Adrenal gland (tissue), 19 donors: Measurements from ENCODE around the gene ALOX5. TPM values are rescaled to one million over a fixed set of nuclear protein-coding genes. Genes with fewer than 3 reads are reported as not detected.
"Not testable (repeated sequence)": the region's sequence is repeated elsewhere in the genome, so short reads cannot be mapped to it uniquely, and the experiment has no call there.

Experiments used
- DNase-seq, 7 donors: peaks; one replicate each; pipeline ENCODE4 v3.0.0-alpha.2; 2019 to 2020
- H3K27ac ChIP-seq, 5 donors: fragments of 200-600 bp; sonication (generic) in 4 of 5; 1 replicate in 3 of 5; 2 replicates in 2 of 5; pipeline versions ENCODE4 v1.5.1 to v1.8.0; 2016 to 2020; ENCODE audit warnings: mild to moderate bottlenecking in 1 of 5
- H3K27me3 ChIP-seq: fragments of 200-600 bp; 2 replicates; pipeline ENCODE4 v1.8.0; 2021
- H3K36me3 ChIP-seq, 2 donors: fragments of 200-600 bp; replicated peaks in 1 of 2; 1 replicate in 1 of 2; 2 replicates in 1 of 2; pipeline versions ENCODE4 v1.5.1 to v1.8.0; 2018 to 2022
- H3K4me1 ChIP-seq, 2 donors: fragments of 200-600 bp; replicated peaks in 1 of 2; 1 replicate in 1 of 2; 2 replicates in 1 of 2; pipeline versions ENCODE4 v1.5.1 to v1.8.0; 2018 to 2021
- H3K4me3 ChIP-seq, 4 donors: fragments of 200-600 bp; sonication (generic) in 3 of 4; one replicate each; pipeline ENCODE4 v1.5.1; 2016 to 2018
- H3K9me3 ChIP-seq, 3 donors: fragments of 200-600 bp; sonication (generic) in 1 of 3; replicated peaks in 1 of 3; 1 replicate in 2 of 3; 2 replicates in 1 of 3; pipeline versions ENCODE4 v1.5.1 to v1.8.0; 2016 to 2021
- POLR2A ChIP-seq, 2 donors: fragments of 450-650 bp; IDR thresholded peaks; one replicate each; pipeline ENCODE4 v1.6.1; 2017; ENCODE audit warnings: antibody characterized with exemption in 2 of 2, mild to moderate bottlenecking in 2 of 2, moderate library complexity in 1 of 2
- WGBS, 4 donors: extraction: QIAGEN DNeasy Blood & Tissue Kit in 2 of 4; methylation state at CpG; one replicate each; pipeline versions ENCODE4 v1.1.5 to v1.1.7; 2013 to 2017; 5-methylcytosine and 5-hydroxymethylcytosine counted together
- intact Hi-C, 2 donors: fragments of 100-400 bp; cut with DNase I; formaldehyde crosslinking; loops; one replicate each; pipeline versions ENCODE4 v1.14.1 to v1.15.0; 2022 to 2023
- long read RNA-seq, 10 donors: library from polyadenylated mRNA in 3 of 10; unstranded in 2 of 10; stranded (forward) in 1 of 10; transcript quantifications; one replicate each; pipeline ENCODE4 v2.0.0 and lab custom pipeline, GENCODE V29; 2021 to 2026
- polyA plus RNA-seq, 3 donors: library from polyadenylated mRNA; stranded (reverse); fragments of 200-250 nt in 2 of 3; fragments of 350-450 nt in 1 of 3; fragmentation: Illumina TruSeq in 1 of 3; extraction: RNeasy Lipid Tissue Mini Kit (QIAGEN cat#74804) in 1 of 3; gene quantifications; one replicate each; pipeline ENCODE4 v1.2.3, GENCODE V29; 2013 to 2014
- total RNA-seq, 9 donors: library from RNA; depleted of rRNA in 4 of 9; stranded (reverse); fragments of >200 nt in 4 of 9; fragments of 120-200 nt in 1 of 9; fragmentation: NEBNext Ultra II Directional in 1 of 9; extraction: Animal tissue kit (Norgen Biotek cat#: 25700) in 1 of 9; gene quantifications; one replicate each; pipeline versions ENCODE4 v1.1.0 to v1.2.4, GENCODE V29; 2013 to 2023
- TF ChIP-seq, protein P1 (sequence below), 6 experiments: fragments of 450-650 bp in 4 of 6; fragments of 200-600 bp in 2 of 6; sonication (generic) in 1 of 6; IDR thresholded peaks; 1 replicate in 5 of 6; 2 replicates in 1 of 6; pipeline versions ENCODE4 v1.5.1 to v1.8.0; 2016 to 2021; ENCODE audit warnings: antibody characterized with exemption in 6 of 6, mild to moderate bottlenecking in 2 of 6, moderate library complexity in 1 of 6
- donor health status: healthy with polysubstance abuse.
- donor health status: Bipolar disorder and iron deficiency.
- donor health status: DM: yes; HTN: yes; CAD: no.
- donor health status: DM: no; HTN: no; CAD: no.
- donor health status: DM: no; HTN: no; CAD: no.
- donor health status: DM: yes; HTN: yes; CAD: no.

Gene ALOX5
- total RNA-seq: 10 to 100 TPM in 7 of 9 donors, 1 to 10 TPM in 1, under 1 TPM in 1; 1.00 to 60.0 (median 26.5) TPM
- 10 to 100 TPM in 2 of 3 donors, 1 to 10 TPM in 1; 4.4 to 18.3 (median 15.1) TPM for polyA plus RNA-seq
- long read RNA-seq, donor 1: 0 reads
- long read RNA-seq, donor 2: 0 reads
- long read RNA-seq, donor 3, partial matches to known transcripts: 0 of 1 reads
- long read RNA-seq, donor 3, other reads (novel, unspliced or antisense): 0 of 1 reads
- long read RNA-seq, donor 4, partial matches to known transcripts: 2 of 6 reads
- long read RNA-seq, donor 4, other reads (novel, unspliced or antisense): 2 of 6 reads
- long read RNA-seq, donor 5, transcript ALOX5-201 (14 exons, 2,506 nt): major isoform, 51 of 69 reads
- long read RNA-seq, donor 5, partial matches to known transcripts: 6 of 69 reads
- long read RNA-seq, donor 5, other reads (novel, unspliced or antisense): 12 of 69 reads
- long read RNA-seq, donor 6, partial matches to known transcripts: 1 of 9 reads
- long read RNA-seq, donor 6, other reads (novel, unspliced or antisense): 2 of 9 reads
- long read RNA-seq, donor 7: 0 reads
- long read RNA-seq, donor 8, partial matches to known transcripts: 0 of 1 reads
- long read RNA-seq, donor 8, other reads (novel, unspliced or antisense): 0 of 1 reads
- long read RNA-seq, donor 9: 0 reads
- long read RNA-seq, donor 10: 0 reads

DNA sequence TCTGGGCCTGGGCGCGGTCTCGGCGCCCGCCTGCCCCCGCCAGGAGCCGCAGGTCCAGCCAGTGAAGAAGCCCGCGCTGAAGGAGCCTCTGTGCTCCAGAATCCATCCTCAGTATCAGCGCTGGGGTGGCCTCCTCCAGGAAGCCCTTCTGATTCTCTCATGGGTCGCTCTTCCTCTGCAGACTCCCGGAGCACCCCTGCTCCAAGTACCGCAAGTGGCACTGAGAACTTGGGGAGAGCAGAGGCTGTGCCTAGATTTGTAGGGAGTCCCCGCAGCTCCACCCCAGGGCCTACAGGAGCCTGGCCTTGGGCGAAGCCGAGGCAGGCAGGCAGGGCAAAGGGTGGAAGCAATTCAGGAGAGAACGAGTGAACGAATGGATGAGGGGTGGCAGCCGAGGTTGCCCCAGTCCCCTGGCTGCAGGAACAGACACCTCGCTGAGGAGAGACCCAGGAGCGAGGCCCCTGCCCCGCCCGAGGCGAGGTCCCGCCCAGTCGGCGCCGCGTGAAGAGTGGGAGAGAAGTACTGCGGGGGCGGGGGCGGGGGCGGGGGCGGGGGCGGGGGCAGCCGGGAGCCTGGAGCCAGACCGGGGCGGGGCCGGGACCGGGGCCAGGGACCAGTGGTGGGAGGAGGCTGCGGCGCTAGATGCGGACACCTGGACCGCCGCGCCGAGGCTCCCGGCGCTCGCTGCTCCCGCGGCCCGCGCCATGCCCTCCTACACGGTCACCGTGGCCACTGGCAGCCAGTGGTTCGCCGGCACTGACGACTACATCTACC is at the start of gene ALOX5:
TSS of gene ALOX5 (plus strand) at position 641 of the 774 bp plus-strand sequence. CDS start at position 705, 64 bp downstream.
- H3K4me3 ChIP-seq: peak within 1 kb of the TSS in 3 of 4 donors; percentile 11 to 51 (median 27)
- intact Hi-C loops: no loop called here
- no peaks in the 10 kb centered on the region for H3K9me3 ChIP-seq
- peaks cover 9 to 16% of the 10 kb centered on the region in 2 donors for H3K4me1 ChIP-seq
- DNase-seq: peak in 6 of 7 donors; percentile 48 to 70 (median 60)
- peaks cover 21% of the 10 kb centered on the region for H3K27me3 ChIP-seq
- 0 to 1% (median 1%) methylated on average over 2 to 59 of the region's 59 CpGs for WGBS, 4 donors
- H3K27ac ChIP-seq: peak within 1 kb of the TSS in 2 of 5 donors; percentile 38 to 49
- no peaks in the 10 kb centered on the region for H3K36me3 ChIP-seq
- TF ChIP-seq POLR2A (IDR thresholded peaks at IDR 0.05): no peak
- TF ChIP-seq, protein P1, sequence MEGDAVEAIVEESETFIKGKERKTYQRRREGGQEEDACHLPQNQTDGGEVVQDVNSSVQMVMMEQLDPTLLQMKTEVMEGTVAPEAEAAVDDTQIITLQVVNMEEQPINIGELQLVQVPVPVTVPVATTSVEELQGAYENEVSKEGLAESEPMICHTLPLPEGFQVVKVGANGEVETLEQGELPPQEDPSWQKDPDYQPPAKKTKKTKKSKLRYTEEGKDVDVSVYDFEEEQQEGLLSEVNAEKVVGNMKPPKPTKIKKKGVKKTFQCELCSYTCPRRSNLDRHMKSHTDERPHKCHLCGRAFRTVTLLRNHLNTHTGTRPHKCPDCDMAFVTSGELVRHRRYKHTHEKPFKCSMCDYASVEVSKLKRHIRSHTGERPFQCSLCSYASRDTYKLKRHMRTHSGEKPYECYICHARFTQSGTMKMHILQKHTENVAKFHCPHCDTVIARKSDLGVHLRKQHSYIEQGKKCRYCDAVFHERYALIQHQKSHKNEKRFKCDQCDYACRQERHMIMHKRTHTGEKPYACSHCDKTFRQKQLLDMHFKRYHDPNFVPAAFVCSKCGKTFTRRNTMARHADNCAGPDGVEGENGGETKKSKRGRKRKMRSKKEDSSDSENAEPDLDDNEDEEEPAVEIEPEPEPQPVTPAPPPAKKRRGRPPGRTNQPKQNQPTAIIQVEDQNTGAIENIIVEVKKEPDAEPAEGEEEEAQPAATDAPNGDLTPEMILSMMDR (IDR thresholded peaks at IDR 0.05): no peak

DNA sequence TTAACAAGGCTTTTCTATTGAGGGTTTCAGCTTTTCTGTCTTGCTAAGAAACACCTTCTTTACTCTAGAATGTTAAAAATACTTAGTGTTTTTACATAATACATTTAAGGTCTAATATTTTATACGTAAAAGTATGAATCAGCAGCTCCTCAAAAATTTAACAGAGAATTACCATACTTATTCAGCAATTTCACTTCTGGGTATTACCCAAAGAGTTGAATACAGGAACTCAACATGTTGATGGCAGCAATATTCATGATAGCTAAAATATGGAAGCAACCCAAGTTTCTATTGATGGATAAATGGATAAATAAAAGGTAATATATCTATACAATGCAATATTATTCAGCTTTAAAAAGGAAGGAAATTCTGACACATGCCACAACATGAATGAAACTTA is 48.9 kb upstream of the ALOX5 start:
- TF ChIP-seq, protein P1 (IDR thresholded peaks at IDR 0.05): no peak
- no peak for TF ChIP-seq POLR2A (IDR thresholded peaks at IDR 0.05)
- Histone ChIP-seq H3K36me3 (no peaks in the 10 kb centered on the region), H3K27ac (no peak overlapping the region), H3K4me3 (no peak overlapping the region), H3K9me3 (no peaks in the 10 kb centered on the region), H3K27me3 (no peaks in the 10 kb centered on the region), H3K4me1 (no peaks in the 10 kb centered on the region)
- 54 to 73% (median 62%) methylated on average over 1 of the region's 1 CpG for WGBS, 4 donors
- DNase-seq: no peak
- intact Hi-C loops: no loop called here

DNA sequence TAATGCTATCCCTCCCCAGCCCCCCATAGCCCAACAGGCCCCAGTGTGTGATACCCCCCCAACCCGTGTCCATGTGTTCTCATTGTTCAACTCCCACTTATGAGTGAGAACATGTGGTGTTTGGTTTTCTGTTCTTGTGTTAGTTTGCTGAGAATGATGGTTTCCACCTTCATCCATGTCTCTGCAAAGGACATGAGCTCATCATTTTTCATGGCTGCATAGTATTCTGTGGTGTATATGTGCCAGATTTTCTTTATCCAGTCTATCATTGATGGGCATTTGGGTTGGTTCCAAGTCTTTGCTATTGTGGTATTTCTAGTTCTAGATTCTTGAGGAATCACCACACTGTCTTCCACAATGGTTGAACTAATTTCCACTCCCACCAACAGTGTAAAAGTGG is 47.2 kb upstream of the ALOX5 start:
- DNase-seq, H3K36me3 ChIP-seq, H3K27ac ChIP-seq, intact Hi-C loops, H3K9me3 ChIP-seq, H3K27me3 ChIP-seq, H3K4me1 ChIP-seq, H3K4me3 ChIP-seq: not testable (repeated sequence)
- 79 to 92% (median 90%) methylated on average over 1 of the region's 1 CpG; no CpG with 5 or more reads in 1 of the 4 donors for WGBS, 4 donors

DNA sequence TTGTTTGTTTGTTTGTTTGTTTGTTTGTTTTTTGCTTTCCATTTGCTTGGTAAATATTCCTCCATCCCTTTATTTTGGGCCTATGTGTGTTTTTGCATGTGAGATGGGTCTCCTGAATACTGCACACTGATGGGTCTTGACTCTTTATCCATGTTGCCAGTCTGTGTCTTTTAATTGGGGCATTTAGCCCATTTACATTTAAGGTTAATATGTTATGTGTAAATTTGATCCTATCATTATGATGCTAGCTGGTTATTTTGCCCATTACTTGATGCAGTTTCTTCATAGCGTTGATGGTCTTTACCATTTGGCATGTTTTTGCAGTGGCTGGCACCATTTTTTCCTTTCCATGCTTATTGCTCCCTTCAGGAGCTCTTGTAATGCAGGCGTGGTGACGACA is 42.2 kb upstream of the ALOX5 start:
- 68 to 87% (median 86%) methylated on average over 3 of the region's 3 CpGs for WGBS, 4 donors
- H3K36me3 ChIP-seq, DNase-seq, H3K27me3 ChIP-seq, H3K9me3 ChIP-seq, H3K4me1 ChIP-seq, H3K4me3 ChIP-seq, H3K27ac ChIP-seq, intact Hi-C loops: not testable (repeated sequence)

DNA sequence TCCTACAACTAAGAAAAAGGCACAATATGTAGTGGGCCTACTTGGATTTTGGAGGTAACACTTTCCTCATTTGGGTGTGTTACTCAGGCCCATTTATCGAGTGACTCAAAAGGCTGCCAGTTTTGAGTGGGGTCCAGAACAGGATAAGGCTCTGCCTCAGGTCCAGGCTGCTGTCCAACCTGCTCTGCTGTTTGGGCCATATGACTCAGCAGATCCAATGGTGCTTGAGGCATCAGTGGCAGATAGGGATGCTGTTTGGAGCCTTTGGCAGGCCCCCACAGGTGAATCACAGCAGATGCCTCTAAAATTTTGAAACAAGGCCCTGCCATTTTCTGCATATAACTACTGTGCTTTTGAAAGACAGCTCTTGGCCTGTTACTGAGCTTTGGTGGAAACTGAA is 34.1 kb upstream of the ALOX5 start:
- 67 to 92% (median 86%) methylated on average over 1 of the region's 1 CpG for WGBS, 4 donors
- no peak overlapping the region for H3K4me3 ChIP-seq
- intact Hi-C loops: no loop called here
- no peaks in the 10 kb centered on the region for H3K36me3 ChIP-seq
- no peaks in the 10 kb centered on the region for H3K27me3 ChIP-seq
- DNase-seq: no peak
- no peak overlapping the region for H3K27ac ChIP-seq
- H3K9me3 ChIP-seq: no peaks in the 10 kb centered on the region
- no peak for TF ChIP-seq POLR2A (IDR thresholded peaks at IDR 0.05)
- TF ChIP-seq, protein P1 (IDR thresholded peaks at IDR 0.05): no peak
- H3K4me1 ChIP-seq: no peaks in the 10 kb centered on the region

DNA sequence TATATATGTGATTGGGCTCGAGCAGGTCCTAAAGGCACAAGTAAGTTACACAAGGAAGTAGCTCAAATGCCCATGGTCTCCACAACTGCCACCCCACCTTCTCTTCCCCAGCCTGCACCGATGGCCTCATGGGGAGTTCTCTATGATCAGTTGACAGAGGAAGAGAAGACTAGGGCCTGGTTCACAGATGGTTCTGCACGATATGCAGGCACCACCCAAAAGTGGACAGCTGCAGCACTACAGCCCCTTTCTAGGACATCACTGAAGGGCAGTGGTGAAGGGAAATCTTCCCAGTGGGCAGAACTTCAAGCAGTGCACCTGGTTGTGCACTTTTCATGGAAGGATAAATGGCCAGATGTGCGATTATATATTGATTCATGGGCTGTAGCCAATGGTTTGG is 33.6 kb upstream of the ALOX5 start:
- H3K4me1 ChIP-seq, H3K9me3 ChIP-seq, H3K4me3 ChIP-seq, H3K27ac ChIP-seq, DNase-seq, H3K36me3 ChIP-seq, H3K27me3 ChIP-seq, intact Hi-C loops: not testable (repeated sequence)
- 48 to 78% (median 75%) methylated on average over 4 of the region's 4 CpGs for WGBS, 4 donors

DNA sequence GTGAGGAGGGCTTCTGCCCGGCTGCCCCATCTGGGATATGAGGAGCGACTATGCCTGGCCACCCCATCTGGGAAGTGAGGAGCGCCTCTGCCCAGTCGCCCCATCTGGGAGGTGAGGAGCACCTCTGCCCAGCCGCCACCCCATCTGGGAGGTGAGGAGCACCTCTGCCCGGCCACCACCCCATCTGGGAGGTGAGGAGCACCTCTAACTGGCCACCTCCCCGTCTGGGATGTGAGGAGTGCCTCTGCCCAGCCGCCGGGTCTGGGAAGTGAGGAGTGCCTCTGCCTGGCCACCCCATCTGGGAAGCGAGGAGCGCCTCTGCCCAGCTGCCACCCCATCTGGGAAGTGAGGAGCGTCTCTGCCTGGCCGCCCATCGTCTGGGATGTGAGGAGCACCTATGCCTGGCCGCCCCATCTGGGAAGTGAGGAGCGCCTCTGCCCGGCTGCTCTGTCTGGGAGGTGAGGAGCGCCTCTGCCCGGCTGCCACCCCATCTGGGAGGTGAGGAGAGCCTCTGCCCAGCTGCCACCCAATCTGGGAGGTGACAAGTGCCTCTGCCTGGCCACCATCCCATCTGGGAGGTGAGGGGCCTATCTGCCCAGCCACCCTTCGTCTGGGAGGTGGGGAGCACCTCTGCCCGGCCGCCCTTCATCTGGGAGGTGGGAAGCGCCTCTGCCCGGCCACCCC is 27.2 kb upstream of the ALOX5 start:
- WGBS, 4 donors: 80 to 90% (median 88%) methylated on average over 1 to 24 of the region's 24 CpGs
- intact Hi-C loops, H3K27me3 ChIP-seq: not testable (repeated sequence)

More for the DNA sequence above, 27.2 kb upstream of the ALOX5 start:
- H3K4me3 ChIP-seq, DNase-seq, H3K36me3 ChIP-seq, H3K27ac ChIP-seq, H3K4me1 ChIP-seq, H3K9me3 ChIP-seq: not testable (repeated sequence)
